ENCODE results near the gene SRD5A1.

The SRD5A1 gene

GRCh38 chr5:6632888-6633468 is at the start of gene SRD5A1, which contains the start of gene NSUN2:
Gene SRD5A1, plus strand, starts transcription at chr5:6633440. Its CDS starts 137 bp downstream, at chr5:6633577.
Gene NSUN2, minus strand, starts transcription at chr5:6633044. Its CDS starts 65 bp downstream, at chr5:6632979.
- DNase-seq (ENCODE audit: low read depth, low spot score): peak; percentile 64
- H3K27ac ChIP-seq: peak within 1 kb of the TSS; percentile 80

GRCh38 chr5:6584101-6584645 is 49.1 kb upstream of the SRD5A1 start:
- H3K27ac ChIP-seq: no peak overlapping the region

GRCh38 chr5:6584727-6585126 is 48.5 kb upstream of the SRD5A1 start:
- H3K27ac ChIP-seq: no peak overlapping the region
- no peak for DNase-seq (ENCODE audit: low read depth, low spot score)

More at GRCh38 chr5:6584101-6584645, 49.1 kb upstream of the SRD5A1 start:
- DNase-seq (ENCODE audit: low read depth, low spot score): no peak

GRCh38 chr5:6585168-6585567 is 48.1 kb upstream of the SRD5A1 start:
- no peak overlapping the region for H3K27ac ChIP-seq
- no peak for DNase-seq (ENCODE audit: low read depth, low spot score)

- no peak overlapping the region for H3K27ac ChIP-seq
- no peak for DNase-seq (ENCODE audit: low read depth, low spot score)
These were observed 47.1 kb upstream of the SRD5A1 start for GRCh38 chr5:6585939-6586646.

GRCh38 chr5:6586647-6587042 is 46.6 kb upstream of the SRD5A1 start:
- DNase-seq (ENCODE audit: low read depth, low spot score): no peak
- H3K27ac ChIP-seq: no peak overlapping the region

- no peak for DNase-seq (ENCODE audit: low read depth, low spot score)
- H3K27ac ChIP-seq: no peak overlapping the region
These were observed 46.1 kb upstream of the SRD5A1 start for GRCh38 chr5:6587171-6587570.

GRCh38 chr5:6590581-6590980 is 42.7 kb upstream of the SRD5A1 start:
- no peak overlapping the region for H3K27ac ChIP-seq
- DNase-seq (ENCODE audit: low read depth, low spot score): no peak

- no peak overlapping the region for H3K27ac ChIP-seq
- DNase-seq (ENCODE audit: low read depth, low spot score): no peak
These were observed 41.5 kb upstream of the SRD5A1 start for GRCh38 chr5:6591671-6592288.

- DNase-seq (ENCODE audit: low read depth, low spot score): no peak
- H3K27ac ChIP-seq: no peak overlapping the region
These were observed 40.6 kb upstream of the SRD5A1 start for GRCh38 chr5:6592601-6593000.

- no peak for DNase-seq (ENCODE audit: low read depth, low spot score)
- no peak overlapping the region for H3K27ac ChIP-seq
These were observed 39.9 kb upstream of the SRD5A1 start for GRCh38 chr5:6593148-6594016.

- H3K27ac ChIP-seq: no peak overlapping the region
- DNase-seq (ENCODE audit: low read depth, low spot score): no peak
These were observed 39.2 kb upstream of the SRD5A1 start for GRCh38 chr5:6594066-6594465.

- DNase-seq (ENCODE audit: low read depth, low spot score): no peak
- H3K27ac ChIP-seq: no peak overlapping the region
These were observed 37.8 kb upstream of the SRD5A1 start for GRCh38 chr5:6595405-6595804.

GRCh38 chr5:6596388-6596787 is 36.9 kb upstream of the SRD5A1 start:
- DNase-seq (ENCODE audit: low read depth, low spot score): no peak

GRCh38 chr5:6597557-6597956 is 35.7 kb upstream of the SRD5A1 start:
- DNase-seq (ENCODE audit: low read depth, low spot score): no peak
- H3K27ac ChIP-seq: no peak overlapping the region

More at GRCh38 chr5:6596388-6596787, 36.9 kb upstream of the SRD5A1 start:
- H3K27ac ChIP-seq: no peak overlapping the region

GRCh38 chr5:6598351-6598900 is 34.8 kb upstream of the SRD5A1 start:
- no peak overlapping the region for H3K27ac ChIP-seq
- DNase-seq (ENCODE audit: low read depth, low spot score): no peak

GRCh38 chr5:6599739-6600138 is 33.5 kb upstream of the SRD5A1 start:
- no peak for DNase-seq (ENCODE audit: low read depth, low spot score)
- no peak overlapping the region for H3K27ac ChIP-seq

GRCh38 chr5:6601271-6601670 is 32.0 kb upstream of the SRD5A1 start:
- no peak for DNase-seq (ENCODE audit: low read depth, low spot score)
- no peak overlapping the region for H3K27ac ChIP-seq

GRCh38 chr5:6601816-6602215 is 31.4 kb upstream of the SRD5A1 start:
- no peak for DNase-seq (ENCODE audit: low read depth, low spot score)
- H3K27ac ChIP-seq: no peak overlapping the region

GRCh38 chr5:6602441-6602840 is 30.8 kb upstream of the SRD5A1 start:
- H3K27ac ChIP-seq: no peak overlapping the region
- DNase-seq (ENCODE audit: low read depth, low spot score): no peak

Measured in epithelial cell of prostate (primary cell).